Measurements from ENCODE around the gene ZNF385B.

Gene ZNF385B

GRCh38 chr2:179588486-179589145, 272.8 kb downstream of the ZNF385B start:
- DNase-seq (ENCODE audit: low read depth) = no peak

GRCh38 chr2:179584760-179585159, 276.7 kb downstream of the ZNF385B start:
- no peak for DNase-seq (ENCODE audit: low read depth)

GRCh38 chr2:179581605-179582004, 279.8 kb downstream of the ZNF385B start:
- DNase-seq (ENCODE audit: low read depth) = no peak

- DNase-seq (ENCODE audit: low read depth) = no peak
Measured at GRCh38 chr2:179580378-179581146, 280.9 kb downstream of the ZNF385B start.

- DNase-seq (ENCODE audit: low read depth) = no peak
Measured at GRCh38 chr2:179579800-179580199, 281.6 kb downstream of the ZNF385B start.

- no peak for DNase-seq (ENCODE audit: low read depth)
Measured at GRCh38 chr2:179578171-179578916, 283.1 kb downstream of the ZNF385B start.

- DNase-seq (ENCODE audit: low read depth) = no peak
Measured at GRCh38 chr2:179574061-179574519, 287.3 kb downstream of the ZNF385B start.

- DNase-seq (ENCODE audit: low read depth) = no peak
Measured at GRCh38 chr2:179572544-179572943, 288.9 kb downstream of the ZNF385B start.

- no peak for DNase-seq (ENCODE audit: low read depth)
Measured at GRCh38 chr2:179571721-179572120, 289.7 kb downstream of the ZNF385B start.

GRCh38 chr2:179571252-179571651, 290.2 kb downstream of the ZNF385B start:
- DNase-seq (ENCODE audit: low read depth) = no peak

- DNase-seq (ENCODE audit: low read depth) = peak; percentile 77
Measured at GRCh38 chr2:179569831-179570233, 291.6 kb downstream of the ZNF385B start.

GRCh38 chr2:179565807-179566206, 295.6 kb downstream of the ZNF385B start:
- DNase-seq (ENCODE audit: low read depth) = no peak

GRCh38 chr2:179562330-179562885, 299.0 kb downstream of the ZNF385B start:
- no peak for DNase-seq (ENCODE audit: low read depth)

- no peak for DNase-seq (ENCODE audit: low read depth)
Measured at GRCh38 chr2:179561702-179562101, 299.7 kb downstream of the ZNF385B start.

GRCh38 chr2:179560257-179560735, 301.1 kb downstream of the ZNF385B start:
- no peak for DNase-seq (ENCODE audit: low read depth)

GRCh38 chr2:179559108-179559806, 302.2 kb downstream of the ZNF385B start:
- no peak for DNase-seq (ENCODE audit: low read depth)

GRCh38 chr2:179558010-179558934, 303.1 kb downstream of the ZNF385B start:
- DNase-seq (ENCODE audit: low read depth) = no peak

- no peak for DNase-seq (ENCODE audit: low read depth)
Measured at GRCh38 chr2:179556425-179556824, 305.0 kb downstream of the ZNF385B start.

- DNase-seq (ENCODE audit: low read depth) = no peak
Measured at GRCh38 chr2:179555691-179556283, 305.6 kb downstream of the ZNF385B start.
